Skin epidermis (tissue), 12 donors: ENCODE measurements around the gene TPM4.
"Not testable (repeated sequence)": the region's sequence is repeated elsewhere in the genome, so short reads cannot be mapped to it uniquely, and the experiment has no call there.

Experiments
- H3K27ac ChIP-seq, 21 experiments: fragments of 200-600 bp; sonication (generic) in 11 of 21; one replicate each; pipeline ENCODE4 v1.5.0; 2020; ENCODE audit warnings: mild to moderate bottlenecking in 3 of 21, inconsistent platforms in 2 of 21, moderate library complexity in 2 of 21
- H3K4me3 ChIP-seq, 7 experiments: fragments of 200-600 bp; sonication (generic) in 2 of 7; one replicate each; pipeline ENCODE4 v1.5.0; 2020; ENCODE audit warnings: inconsistent platforms in 2 of 7, mild to moderate bottlenecking in 2 of 7, moderate library complexity in 1 of 7

Gene TPM4

DNA sequence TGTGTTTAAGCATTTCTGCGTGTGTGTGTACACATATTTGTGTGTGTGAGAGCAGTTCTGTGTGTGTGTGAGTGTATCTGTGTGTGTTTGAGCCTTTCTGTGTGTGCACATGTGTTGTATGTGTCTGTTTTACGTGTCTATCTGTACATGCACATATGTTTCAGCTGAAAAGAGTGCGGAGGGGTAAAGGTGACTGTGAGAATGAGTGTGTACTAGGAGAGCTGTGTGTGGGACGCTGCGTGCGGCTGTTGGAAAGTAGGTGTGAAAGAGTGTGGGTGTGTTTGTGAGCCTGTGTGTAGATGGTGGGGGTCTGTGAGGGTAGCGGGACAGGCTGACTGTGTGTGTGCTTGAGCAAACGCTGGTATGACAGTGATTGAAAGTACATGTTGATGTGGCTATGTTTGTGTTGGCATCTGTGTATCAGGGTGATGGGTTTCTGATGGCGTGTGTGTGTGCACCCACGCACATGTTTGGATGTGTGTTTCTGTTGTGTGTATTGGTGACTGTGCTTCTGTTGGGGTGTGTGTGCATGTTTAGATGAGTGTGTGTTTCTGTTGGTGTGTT lies 7.5 kb upstream of the TPM4 start:
- peak overlapping the region in 9 of 21 experiments; percentile 11 to 88 (median 83) for H3K27ac ChIP-seq
- peak overlapping the region in 6 of 7 experiments; percentile 18 to 58 (median 45) for H3K4me3 ChIP-seq

DNA sequence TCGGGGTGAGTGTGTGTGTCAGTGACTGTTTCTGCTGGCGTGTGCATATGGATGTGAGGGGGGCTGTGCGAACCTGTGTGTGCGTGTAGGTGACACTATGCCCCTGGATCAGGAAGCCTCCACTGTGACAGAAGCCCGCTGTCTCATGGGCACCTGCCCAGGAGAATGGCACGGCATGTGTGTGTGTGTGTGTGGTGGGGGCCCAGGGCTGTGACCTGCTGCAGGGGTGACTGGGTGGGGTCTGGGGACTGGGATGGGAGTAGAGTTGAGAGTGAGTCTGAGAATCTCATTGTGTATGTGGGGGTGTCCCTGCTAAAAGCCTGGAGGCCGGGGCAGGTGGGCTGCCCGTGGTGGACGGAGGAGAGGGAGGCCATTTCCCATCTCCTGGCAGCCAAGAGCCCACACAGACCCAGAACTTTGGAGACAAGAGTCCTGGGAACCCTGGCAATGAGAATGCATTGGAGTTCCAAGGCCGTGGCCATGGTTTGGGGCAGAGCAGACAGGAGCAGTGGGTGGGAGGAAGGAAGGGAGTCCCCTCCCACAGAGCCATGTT lies 6.4 kb upstream of the TPM4 start:
- Histone ChIP-seq H3K4me3 (peak overlapping the region in 4 of 7 experiments; percentile 13 to 27 (median 15)), H3K27ac (peak overlapping the region in 20 of 21 experiments; percentile 76 to 94 (median 84))

DNA sequence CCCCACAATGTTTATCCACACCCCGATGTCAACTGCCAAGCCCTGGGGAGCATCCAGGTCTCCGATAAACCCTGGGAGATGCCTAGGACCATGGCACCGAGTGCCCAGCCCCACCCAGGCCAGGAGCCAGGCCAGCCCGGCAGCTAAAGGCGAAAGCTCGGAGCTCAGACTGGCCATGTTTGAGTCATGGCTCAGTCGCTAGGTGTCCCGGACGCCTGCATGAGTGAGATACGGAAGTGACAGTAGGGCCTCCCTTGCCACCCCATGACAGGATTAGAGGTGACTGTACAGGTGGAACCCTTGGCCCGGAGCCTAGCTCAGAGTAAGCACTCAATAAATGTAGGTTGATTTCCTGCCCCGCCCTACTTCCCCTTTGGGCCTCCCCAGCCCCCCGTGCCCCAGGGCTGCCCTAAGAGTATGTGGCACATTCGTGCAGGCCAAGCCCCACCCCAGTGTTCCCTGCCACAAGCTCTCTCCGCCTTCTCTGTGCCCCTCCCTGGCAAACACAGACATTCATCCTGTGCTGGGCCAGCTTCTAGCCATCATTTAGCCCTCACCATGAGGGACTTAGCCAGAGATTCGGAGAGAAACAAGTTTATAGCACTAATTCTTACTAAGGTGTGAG lies 5.8 kb upstream of the TPM4 start:
- peak overlapping the region in 20 of 21 experiments; percentile 76 to 94 (median 84) for H3K27ac ChIP-seq
- peak overlapping the region in 4 of 7 experiments; percentile 13 to 27 (median 15) for H3K4me3 ChIP-seq

DNA sequence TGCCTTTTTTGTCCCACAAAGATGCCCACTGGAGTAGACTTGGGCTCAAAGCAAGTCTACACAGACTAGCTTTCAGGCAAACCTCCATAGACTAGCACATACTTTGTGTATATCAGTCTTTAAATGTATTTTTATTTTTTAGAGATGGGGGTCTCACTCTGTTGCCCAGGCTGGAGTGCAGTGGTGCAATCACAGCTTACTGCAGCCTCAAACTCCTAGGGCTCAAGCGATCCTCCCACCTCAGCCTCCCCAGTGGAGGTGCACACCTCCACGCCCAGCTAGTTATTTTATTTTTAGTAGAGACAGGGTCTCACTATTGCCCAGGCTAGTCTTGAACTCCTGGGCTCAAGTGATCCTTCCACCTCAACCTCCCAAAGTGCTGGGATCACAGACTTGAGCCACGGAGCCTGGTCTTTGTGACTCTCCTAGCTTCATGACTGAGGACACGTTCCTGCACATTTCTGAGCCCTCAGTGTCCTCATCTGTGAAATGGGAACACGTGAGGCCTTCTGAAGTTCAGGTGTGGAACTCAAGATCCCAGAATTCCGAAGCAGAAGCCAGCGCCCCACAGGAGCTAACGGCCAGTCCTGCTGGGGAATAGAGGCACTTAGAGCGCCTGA lies 5.1 kb upstream of the TPM4 start:
- peak overlapping the region in 20 of 21 experiments; percentile 35 to 94 (median 84) for H3K27ac ChIP-seq
- no peak overlapping the region for H3K4me3 ChIP-seq

DNA sequence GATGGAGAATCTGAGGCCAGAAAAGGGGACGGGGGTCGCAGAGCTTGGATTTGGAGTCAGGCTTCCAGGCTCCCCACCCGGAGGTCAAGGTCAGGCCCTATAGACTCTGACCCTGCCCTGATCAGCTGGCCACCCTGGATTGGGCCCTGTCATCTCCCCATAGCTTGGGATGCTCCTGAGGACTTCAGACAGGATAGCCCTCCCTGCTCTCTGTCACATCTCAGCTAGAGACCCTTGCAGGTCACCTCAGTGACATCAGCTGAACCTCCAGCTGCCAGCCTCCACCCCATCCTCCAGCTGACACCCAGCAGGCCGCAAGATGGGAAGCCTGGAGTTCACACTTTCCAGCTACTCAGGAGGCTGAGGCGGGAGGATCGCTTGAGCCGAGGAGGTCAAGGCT lies 2.8 kb upstream of the TPM4 start:
- no peak overlapping the region for H3K4me3 ChIP-seq
- H3K27ac ChIP-seq = peak overlapping the region in 5 of 21 experiments; percentile 35 to 85 (median 50)

DNA sequence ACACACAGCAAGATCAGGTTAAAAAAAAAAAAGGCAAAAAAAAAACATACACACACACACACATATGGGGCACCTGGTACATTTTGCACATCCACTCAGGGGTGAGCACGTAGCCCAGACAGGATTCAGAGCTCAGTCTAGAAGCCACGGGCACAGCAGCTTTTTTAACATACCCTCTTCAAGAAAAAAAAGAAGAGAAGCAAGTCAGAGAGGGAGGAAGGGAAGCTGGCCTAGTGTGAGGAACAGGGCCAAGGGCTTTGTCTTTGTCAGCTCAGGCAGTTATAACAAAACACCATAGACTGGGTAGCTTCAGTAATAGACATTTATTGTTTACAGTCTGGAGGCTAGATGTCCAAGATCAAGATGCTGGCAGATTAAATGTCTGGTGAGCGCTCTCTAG lies 2.3 kb upstream of the TPM4 start:
- no peak overlapping the region for H3K4me3 ChIP-seq
- peak overlapping the region in 10 of 21 experiments; percentile 26 to 99 (median 58) for H3K27ac ChIP-seq

DNA sequence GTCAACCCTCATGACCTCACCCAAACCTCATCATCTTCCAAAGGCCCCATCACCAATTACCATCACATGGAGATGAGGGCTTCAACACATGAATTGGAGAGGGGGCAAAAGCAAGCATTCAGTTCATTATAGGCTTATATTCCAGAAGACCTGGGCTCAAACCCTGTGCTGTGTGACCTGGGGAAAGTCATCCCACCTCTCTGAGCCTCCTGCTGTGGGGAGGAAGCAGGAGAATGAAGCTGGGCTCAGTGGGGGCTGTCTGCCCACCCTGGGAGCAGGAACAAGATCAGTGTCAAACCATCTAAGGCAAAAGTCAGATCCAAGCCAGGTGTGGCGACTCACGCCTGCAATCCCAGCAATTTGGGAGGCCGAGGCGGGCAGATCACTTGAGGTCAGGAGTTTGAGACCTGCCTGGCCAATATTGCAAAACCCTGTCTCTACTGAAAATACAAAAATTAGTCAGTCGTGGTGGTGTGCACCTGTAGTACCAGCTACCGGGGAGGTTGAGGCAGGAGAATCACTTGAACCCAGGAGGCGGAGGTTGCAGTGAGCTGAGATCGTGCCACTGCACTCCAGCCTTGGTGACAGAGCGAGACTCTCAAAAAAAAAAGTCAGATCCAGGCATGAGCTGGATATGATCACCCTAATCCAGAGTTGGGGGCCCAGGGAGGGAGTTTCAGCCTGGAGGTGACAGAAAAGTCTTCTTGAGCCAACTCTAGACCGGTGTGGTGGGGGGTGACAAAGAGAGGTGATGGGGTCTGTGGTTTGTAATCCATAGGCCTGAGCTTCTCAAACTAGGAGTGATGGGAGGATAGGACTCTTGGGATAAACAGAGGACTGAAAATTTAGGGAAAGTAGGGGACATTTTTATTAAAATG lies 1.6 kb upstream of the TPM4 start:
- no peak overlapping the region for H3K4me3 ChIP-seq
- peak overlapping the region in 14 of 21 experiments; percentile 31 to 100 (median 99) for H3K27ac ChIP-seq

DNA sequence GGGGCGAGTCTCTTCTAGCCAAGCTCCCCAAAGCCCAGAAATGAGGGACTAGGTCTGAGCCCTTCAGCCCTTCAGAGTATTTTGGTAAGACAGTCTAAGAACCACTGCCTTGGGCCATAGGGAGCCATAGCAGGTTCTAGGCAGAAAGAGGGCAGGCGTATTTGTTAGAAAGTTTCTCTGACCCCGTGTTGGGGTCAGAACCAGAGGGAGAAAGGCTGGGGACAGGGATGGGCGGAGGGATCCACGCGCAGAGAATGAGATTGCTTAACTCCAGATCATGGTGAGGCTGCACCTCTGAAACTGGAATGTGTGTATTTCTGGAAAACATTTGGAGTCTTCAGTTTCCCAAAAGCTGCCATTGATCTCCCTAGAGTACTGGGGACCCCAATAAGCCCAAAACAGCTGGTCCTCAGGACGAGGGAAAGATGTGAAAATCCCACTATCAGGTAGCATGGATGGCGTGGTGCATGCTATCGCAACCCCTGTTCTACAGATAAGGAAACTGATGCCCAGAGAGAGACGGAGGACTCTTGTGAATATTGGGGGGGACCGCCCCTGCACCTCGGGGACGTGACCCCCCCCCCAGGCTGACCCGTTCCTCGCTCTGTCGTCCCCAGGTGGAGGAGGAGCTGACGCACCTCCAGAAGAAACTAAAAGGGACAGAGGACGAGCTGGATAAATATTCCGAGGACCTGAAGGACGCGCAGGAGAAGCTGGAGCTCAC lies 703 bp upstream of the TPM4 start:
- H3K27ac ChIP-seq = peak overlapping the region; percentile 93 to 100 (median 99)
- H3K4me3 ChIP-seq = peak overlapping the region; percentile 83 to 98 (median 94)

DNA sequence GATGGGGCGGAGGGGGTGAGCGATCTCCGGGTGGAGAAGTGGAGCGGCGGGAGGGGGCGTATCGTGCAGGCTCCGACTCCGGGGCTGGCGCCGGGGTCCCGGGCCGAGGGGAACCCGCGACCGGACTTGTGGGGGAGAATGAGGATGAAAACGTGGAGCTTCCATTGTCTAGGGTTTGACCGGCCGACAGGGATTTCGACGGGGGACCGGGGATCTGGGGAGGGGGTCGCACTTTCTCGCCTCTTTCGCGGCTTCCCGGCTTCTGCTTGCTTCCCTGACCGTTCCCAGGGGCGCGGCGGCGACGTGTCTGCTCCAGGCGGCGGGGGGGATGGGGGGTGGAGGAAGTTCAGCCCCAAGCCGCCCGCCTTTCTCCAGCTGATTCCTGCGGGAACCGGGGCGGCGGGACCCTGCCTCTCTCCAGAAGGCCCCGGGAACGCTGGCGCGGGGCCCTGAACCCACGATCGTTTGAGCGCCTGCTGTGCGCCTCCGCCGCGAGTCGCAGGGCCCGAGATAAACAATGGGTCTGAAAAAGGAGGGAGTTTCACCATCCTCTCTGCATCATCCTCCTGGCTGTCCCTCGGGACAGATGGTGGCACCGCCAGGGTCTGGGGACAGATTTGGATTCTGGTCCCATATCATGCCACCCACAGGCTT lies 790 bp downstream of the TPM4 start:
- Histone ChIP-seq H3K4me3 (peak overlapping the region; percentile 83 to 98 (median 94)), H3K27ac (peak overlapping the region; percentile 93 to 100 (median 99))

DNA sequence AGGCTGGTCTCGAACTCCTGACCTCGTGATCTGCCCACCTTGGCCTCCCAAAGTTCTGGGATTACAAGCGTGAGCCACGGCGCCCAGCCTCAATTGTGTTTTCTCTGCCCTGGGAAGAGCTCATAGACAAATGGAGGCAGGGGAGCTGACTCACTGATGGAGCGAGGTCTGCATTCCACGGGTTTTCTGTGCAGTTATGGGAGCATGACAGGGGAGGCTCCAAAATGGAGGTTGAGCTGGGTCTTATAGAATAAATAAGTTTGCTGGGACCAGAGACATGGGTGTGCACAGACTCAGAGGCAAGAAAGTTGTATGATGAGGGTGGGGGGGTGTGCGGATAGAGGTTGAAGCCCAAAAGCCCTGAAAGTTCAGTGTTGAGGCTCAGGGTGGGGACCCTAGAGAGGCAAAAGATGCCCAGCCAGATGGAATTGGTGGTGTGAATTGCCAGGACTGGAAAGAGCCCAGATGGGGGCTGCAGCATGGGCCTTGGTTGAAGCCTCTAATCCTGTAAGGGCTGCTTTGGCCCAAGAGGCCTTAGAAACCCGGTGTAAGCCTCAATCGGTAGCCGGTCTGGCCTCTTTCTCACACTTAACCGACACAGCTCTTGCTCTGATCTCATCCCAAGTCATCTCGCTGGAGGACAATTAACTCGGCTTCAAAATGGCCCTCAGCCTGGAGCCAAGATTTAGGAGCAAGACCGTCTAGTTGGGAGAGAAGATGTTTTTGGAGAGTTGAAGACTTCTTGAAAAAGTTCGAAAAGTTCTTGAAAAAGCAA lies 1.9 kb downstream of the TPM4 start:
- peak overlapping the region; percentile 93 to 100 (median 99) for H3K27ac ChIP-seq
- H3K4me3 ChIP-seq = peak overlapping the region; percentile 83 to 98 (median 94)

DNA sequence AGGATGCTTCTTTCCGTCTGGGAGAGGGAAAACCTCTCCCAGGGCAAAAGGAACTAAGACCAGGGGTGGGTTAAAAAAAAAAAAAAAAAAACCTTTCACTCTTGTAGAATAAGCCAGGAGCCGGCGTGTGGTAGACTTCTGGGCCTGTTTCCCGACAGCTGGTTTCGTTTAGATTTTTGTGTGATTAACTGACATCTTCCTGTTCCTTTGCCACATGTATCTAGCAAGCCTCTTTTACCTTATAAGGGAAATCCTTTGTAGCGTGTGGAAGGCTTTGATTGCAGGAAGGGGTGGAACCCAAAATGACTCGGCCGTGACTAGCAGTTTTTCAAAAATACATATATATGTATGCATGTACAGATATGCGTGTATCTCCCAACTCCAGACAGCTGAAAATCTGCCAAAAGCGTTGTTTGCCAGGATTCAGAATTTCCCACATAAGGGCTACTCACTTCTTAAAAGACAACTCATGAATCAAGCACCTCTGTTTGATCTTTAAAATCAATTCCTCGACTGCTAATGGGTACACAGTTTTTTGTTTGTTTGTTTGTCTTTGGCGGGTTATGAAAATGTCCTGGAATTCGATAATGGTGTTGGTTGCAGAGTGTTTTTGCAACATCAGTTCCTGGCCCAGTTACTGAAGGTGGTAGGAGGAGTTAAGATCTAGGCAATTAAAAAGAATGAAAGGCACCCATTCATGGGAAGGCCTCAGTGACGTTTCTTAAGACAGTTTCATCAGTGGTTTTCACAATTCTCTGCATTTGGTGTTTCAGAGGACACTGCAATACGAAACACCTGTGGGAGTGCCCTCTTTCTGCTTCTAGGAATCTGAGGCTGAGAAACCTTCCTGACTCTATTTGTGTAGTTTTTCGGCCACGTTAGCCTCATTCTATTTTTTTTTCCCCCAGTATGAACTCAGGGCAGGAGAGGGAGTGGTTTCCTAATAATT lies 2.7 kb downstream of the TPM4 start:
- peak overlapping the region; percentile 83 to 98 (median 94) for H3K4me3 ChIP-seq
- peak overlapping the region in 20 of 21 experiments; percentile 96 to 100 (median 99) for H3K27ac ChIP-seq

DNA sequence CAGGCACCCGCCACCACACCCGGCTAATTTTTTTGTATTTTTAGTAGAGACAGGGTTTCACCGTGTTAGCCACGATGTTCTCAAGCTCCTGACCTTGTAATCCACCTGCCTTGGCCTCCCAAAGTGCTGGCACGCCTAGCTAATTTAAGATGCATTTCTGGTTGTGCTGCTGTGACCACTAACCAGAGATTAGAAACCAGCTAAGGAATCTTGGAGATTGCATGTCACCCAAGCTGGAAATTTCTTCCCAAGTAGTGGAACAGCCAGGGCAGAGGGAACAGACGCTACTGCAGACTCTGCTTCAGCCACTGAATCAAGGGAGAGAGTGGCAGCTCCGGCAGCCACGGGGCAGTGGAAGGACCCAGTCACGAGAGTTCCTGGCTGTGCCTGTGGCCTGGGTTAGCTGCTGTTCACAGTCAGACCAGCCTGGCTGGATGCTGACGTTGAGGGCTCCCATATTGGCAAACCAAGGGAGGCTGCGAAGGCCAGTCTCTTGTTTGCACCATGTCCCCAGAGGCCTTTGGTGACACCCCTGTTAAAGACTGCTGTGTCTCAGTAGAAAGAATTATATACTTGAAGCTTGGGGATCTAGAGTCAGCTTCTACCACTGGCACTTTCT lies 7.9 kb downstream of the TPM4 start:
- peak overlapping the region in 4 of 21 experiments; percentile 2 to 56 (median 18) for H3K27ac ChIP-seq
- H3K4me3 ChIP-seq = no peak overlapping the region

DNA sequence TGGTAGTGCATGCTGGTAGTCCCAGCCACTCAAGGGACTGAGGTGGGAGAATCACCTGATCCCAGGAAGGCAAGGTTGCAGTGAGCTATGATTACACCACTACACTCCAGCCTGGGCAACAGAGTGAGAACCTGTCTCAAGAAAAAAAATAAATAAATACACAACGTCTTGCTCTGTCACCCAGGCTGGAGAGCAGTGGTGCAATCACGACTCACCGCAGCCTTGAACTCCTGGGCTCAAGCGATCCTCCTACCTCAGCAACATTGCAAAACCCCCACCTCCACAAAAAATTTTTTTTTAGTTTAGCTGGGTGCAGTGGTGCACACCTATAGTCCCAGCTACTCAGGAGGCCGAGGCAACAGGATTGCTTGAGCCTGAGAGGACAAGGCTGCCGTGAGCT lies 8.8 kb downstream of the TPM4 start:
- H3K27ac ChIP-seq = peak overlapping the region in 10 of 21 experiments; percentile 2 to 72 (median 34)
- H3K4me3 ChIP-seq = no peak overlapping the region

DNA sequence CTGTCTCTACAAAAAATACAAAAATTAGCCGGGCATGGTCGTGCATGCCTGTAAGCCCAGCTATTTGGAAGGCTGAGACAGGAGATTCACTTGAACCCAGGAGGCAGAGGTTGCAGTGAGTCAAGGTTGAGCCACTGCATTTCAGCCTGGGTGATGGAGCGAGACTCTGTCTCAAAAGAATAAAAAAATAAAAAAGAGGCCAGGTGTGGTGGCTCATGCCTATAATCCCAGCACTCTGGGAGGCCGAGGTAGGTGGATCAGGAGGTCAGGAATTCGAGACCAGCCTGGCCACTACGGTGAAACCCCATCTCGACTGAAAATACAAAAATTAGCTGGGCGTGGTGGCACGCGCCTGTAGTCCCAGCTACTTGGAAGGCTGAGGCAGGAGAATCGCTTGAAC lies 11.1 kb downstream of the TPM4 start:
- H3K27ac ChIP-seq = peak overlapping the region in 4 of 21 experiments; percentile 27 to 72 (median 44)
- H3K4me3 ChIP-seq = not testable (repeated sequence)

DNA sequence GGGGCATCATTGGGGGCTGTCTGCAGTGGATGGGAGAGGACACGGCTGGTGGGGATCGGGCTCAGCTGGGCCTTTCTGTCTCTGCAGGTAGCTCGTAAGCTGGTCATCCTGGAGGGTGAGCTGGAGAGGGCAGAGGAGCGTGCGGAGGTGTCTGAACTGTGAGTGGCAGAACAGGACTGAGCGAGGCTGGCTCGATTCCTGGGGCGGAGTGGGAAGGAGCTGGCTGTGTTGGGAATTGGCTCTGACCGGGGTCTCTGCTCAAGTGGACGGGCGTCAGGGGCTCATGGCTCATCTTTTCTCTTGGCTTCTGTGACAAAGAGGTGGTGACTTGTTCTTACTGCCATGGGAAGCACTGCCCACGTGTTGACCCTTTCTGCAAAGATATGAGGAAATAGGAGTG lies 11.6 kb downstream of the TPM4 start:
- Histone ChIP-seq H3K4me3 (no peak overlapping the region), H3K27ac (no peak overlapping the region)

DNA sequence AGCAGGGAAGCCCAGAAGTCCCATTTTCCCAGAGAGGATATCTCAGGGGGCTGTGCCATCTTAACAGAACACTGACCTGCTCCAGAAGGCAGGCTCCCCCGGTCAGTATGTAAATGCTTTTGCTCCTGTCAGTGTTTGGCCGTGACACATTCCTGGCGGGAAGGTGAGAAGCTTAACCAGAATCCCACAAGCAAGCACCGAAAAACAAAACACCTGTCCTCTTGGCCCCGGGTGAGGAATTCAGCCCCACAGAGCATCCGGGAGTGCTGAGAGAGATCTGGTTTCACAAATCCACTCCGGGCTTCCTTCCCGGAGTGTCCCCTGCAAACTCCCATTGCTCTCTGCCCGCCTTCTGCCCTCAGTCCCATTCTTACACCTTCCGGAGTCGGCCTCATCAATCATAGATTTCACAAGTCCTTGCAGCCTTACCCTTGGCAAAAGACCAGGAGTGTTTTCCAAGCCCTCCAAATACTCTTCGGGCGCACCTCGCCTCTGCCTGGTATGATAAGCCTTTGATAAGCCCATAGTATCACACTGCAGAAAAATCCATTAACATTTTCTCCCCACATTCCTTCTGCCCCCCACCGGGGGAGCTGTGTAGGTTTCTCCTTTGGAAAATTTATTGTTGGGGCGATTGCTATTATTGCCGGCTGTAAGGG lies 12.2 kb downstream of the TPM4 start:
- Histone ChIP-seq H3K4me3 (no peak overlapping the region), H3K27ac (no peak overlapping the region)
